Measurements from ENCODE around the gene TALDO1.

- TF ChIP-seq MXI1 (IDR thresholded peaks at IDR 0.05; ENCODE audit: low read depth, low read length) (no peak), ZNF24 (IDR thresholded peaks at IDR 0.05) (no peak), FOS (IDR thresholded peaks at IDR 0.05; ENCODE audit: borderline replicate concordance, extremely low read depth, insufficient read length) (no peak), BRCA1 (IDR thresholded peaks at IDR 0.05; ENCODE audit: low read depth, low read length) (no peak), RCOR1 (conservative IDR thresholded peaks at IDR 0.05; ENCODE audit: low read depth, low read length) (no peak)
- TF ChIP-seq, protein P1, sequence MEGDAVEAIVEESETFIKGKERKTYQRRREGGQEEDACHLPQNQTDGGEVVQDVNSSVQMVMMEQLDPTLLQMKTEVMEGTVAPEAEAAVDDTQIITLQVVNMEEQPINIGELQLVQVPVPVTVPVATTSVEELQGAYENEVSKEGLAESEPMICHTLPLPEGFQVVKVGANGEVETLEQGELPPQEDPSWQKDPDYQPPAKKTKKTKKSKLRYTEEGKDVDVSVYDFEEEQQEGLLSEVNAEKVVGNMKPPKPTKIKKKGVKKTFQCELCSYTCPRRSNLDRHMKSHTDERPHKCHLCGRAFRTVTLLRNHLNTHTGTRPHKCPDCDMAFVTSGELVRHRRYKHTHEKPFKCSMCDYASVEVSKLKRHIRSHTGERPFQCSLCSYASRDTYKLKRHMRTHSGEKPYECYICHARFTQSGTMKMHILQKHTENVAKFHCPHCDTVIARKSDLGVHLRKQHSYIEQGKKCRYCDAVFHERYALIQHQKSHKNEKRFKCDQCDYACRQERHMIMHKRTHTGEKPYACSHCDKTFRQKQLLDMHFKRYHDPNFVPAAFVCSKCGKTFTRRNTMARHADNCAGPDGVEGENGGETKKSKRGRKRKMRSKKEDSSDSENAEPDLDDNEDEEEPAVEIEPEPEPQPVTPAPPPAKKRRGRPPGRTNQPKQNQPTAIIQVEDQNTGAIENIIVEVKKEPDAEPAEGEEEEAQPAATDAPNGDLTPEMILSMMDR (IDR thresholded peaks at IDR 0.05 in 2 of 3, conservative IDR thresholded peaks at IDR 0.05 in 1 of 3; ENCODE audit: control insufficient read depth in 2 of 3, extremely low read depth in 1 of 3, insufficient read depth in 1 of 3, low read depth in 3 of 3, low read length in 3 of 3) = no peak
Measured at GRCh38 chr11:795634-796564, 48.6 kb downstream of the TALDO1 start.

All from GM12878 (cell line).